ENCODE results near the gene CAPZB. TPM values are rescaled to one million over a fixed set of nuclear protein-coding genes. Genes with fewer than 3 reads are reported as not detected.
"Not testable (repeated sequence)": the region's sequence is repeated elsewhere in the genome, so short reads cannot be mapped to it uniquely, and the experiment has no call there.

Gene CAPZB
- total RNA-seq, 6 experiments from 2014 or later: 565 to 646 (median 603) TPM

DNA sequence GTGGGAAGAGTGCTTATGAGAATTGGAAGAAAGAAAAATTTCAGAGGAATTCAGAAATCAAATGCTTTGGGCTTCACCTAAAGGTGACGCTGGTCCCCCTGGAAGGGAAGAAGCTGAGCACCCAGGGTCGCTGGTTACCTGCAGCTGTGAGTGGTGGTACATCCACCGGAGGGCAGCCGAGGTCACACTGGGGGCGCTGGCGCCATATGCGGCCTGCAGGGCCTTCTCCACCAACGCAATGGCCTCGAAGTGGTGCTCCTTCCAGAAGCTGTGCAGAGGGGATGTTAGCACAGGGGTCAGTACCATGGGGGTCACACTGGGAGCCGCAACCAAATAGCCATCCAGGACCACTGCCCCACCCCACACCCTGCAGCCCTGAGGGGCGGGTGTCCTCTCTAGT, 179.5 kb downstream of the CAPZB start:
- TF ChIP-seq, protein P1, sequence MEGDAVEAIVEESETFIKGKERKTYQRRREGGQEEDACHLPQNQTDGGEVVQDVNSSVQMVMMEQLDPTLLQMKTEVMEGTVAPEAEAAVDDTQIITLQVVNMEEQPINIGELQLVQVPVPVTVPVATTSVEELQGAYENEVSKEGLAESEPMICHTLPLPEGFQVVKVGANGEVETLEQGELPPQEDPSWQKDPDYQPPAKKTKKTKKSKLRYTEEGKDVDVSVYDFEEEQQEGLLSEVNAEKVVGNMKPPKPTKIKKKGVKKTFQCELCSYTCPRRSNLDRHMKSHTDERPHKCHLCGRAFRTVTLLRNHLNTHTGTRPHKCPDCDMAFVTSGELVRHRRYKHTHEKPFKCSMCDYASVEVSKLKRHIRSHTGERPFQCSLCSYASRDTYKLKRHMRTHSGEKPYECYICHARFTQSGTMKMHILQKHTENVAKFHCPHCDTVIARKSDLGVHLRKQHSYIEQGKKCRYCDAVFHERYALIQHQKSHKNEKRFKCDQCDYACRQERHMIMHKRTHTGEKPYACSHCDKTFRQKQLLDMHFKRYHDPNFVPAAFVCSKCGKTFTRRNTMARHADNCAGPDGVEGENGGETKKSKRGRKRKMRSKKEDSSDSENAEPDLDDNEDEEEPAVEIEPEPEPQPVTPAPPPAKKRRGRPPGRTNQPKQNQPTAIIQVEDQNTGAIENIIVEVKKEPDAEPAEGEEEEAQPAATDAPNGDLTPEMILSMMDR (IDR thresholded peaks at IDR 0.05): no peak
- no peaks in the 10 kb centered on the region; the same call in none of the 2 replicates for H3K27me3 Mint-ChIP-seq (ENCODE audit: insufficient read depth)
- H3K9me3 Mint-ChIP-seq: no peaks in the 10 kb centered on the region
- peaks cover 22% of the 10 kb centered on the region for H3K4me1 Mint-ChIP-seq (ENCODE audit: low read depth)
- H3K27ac Mint-ChIP-seq: no peak overlapping the region
- H3K4me3 Mint-ChIP-seq: no peak overlapping the region
- DNase-seq: no peak
- H3K36me3 Mint-ChIP-seq (ENCODE audit: low read depth): peaks cover 18% of the 10 kb centered on the region

DNA sequence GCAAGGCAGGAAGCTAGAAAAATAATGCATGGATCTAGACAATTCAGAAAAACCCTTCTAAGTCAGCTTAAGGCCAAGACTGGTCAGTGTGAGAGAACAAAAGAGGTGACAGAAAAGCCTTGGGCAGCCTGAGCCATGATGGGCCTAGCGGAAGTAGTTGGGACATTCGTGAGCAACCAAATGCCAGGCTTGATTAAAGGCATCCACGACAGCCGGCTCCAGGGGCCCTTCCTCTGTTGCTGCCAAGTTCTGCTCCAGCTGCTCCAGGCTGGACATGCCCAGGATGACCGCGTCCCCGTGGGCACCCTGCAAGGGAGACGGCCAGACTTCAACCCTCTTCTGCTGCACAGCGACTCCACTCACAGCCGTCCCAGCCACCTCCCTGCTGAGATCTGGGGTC, 181.3 kb downstream of the CAPZB start:
- not testable (repeated sequence) for H3K4me1 Mint-ChIP-seq (ENCODE audit: low read depth); H3K27ac Mint-ChIP-seq; H3K27me3 Mint-ChIP-seq (ENCODE audit: insufficient read depth); H3K4me3 Mint-ChIP-seq; DNase-seq; H3K9me3 Mint-ChIP-seq
- H3K36me3 Mint-ChIP-seq (ENCODE audit: low read depth): peaks cover 18% of the 10 kb centered on the region

DNA sequence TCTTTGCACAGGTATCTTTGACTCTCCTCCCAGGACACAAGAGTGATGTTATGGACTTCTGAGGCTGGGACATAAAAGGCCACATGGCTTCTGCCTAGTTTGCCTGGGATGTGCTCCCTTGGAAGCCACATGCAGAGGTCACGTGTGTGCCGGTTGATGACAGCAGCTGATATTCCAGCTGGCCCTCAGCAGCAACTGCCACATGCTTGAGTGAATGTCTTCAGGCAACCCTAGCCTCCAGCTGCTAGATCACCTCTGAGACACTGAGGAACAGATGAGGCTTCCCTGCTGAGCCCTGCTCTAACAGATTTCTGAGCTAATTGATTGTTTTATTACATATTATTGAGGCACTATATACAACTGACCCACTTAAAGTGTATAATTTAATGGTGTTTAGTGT, 185.1 kb downstream of the CAPZB start:
- Mint-ChIP-seq H3K27me3 (ENCODE audit: insufficient read depth) (no peaks in the 10 kb centered on the region; the same call in 1 of the 2 replicates), H3K36me3 (ENCODE audit: low read depth) (peaks cover 14% of the 10 kb centered on the region), H3K27ac (no peak overlapping the region), H3K4me1 (ENCODE audit: low read depth) (peaks cover 6% of the 10 kb centered on the region), H3K4me3 (no peak overlapping the region), H3K9me3 (peaks cover 10% of the 10 kb centered on the region; the same call in 1 of the 2 replicates)
- no peak for DNase-seq
- TF ChIP-seq, protein P1 (IDR thresholded peaks at IDR 0.05): no peak

DNA sequence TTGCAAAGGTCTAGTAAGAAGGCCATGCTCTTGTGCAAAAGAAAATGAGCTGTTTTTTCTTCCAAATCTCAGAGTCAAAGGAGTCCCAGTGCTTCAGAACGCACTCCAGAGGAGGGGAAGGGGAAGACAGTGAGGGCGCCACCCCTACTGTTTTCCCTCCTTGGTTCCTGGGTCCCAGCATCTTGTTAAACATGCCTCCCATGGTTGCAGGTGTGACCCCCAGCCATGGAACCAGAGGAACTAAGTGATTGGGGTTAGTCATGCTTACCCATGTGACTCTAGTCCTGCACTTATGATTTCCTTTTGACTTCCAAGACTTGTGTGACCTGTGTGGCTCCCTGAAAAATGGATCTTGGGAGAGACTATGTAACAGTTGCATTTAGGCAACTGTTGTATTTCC, 190.7 kb downstream of the CAPZB start:
- H3K27ac Mint-ChIP-seq: no peak overlapping the region
- H3K27me3 Mint-ChIP-seq (ENCODE audit: insufficient read depth): peaks cover 2% of the 10 kb centered on the region; the same call in 1 of the 2 replicates
- DNase-seq: no peak
- TF ChIP-seq, protein P1 (IDR thresholded peaks at IDR 0.05): no peak
- H3K36me3 Mint-ChIP-seq (ENCODE audit: low read depth): peaks cover 26% of the 10 kb centered on the region
- peaks cover 6% of the 10 kb centered on the region for H3K4me1 Mint-ChIP-seq (ENCODE audit: low read depth)
- peaks cover 22% of the 10 kb centered on the region; the same call in 1 of the 2 replicates for H3K9me3 Mint-ChIP-seq
- no peak overlapping the region for H3K4me3 Mint-ChIP-seq

DNA sequence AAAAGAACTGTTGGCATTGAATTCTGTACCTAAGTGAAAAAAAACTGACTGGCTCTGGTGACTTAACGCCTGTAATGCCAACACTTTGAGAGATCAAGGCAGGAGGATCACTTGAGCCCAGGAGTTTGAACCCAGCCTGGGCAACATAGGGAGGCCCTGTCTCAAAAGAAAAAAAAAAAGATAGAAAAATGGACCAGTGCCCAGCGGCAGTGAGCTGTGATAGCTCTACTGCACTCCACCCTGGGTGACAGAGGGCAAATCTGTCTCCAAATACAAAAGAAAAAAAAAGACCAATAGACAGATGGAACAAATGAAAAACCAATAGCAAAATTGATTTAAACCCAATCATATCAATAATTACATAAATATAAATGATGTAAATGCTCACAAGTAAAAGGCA, 196.1 kb downstream of the CAPZB start:
- peaks cover 8% of the 10 kb centered on the region for H3K36me3 Mint-ChIP-seq (ENCODE audit: low read depth)
- no peak for DNase-seq
- H3K27ac Mint-ChIP-seq: no peak overlapping the region
- H3K4me3 Mint-ChIP-seq: peak overlapping the region; percentile 67
- H3K4me1 Mint-ChIP-seq (ENCODE audit: low read depth): peaks cover 5% of the 10 kb centered on the region; the same call in 1 of the 2 replicates
- H3K27me3 Mint-ChIP-seq (ENCODE audit: insufficient read depth): no peaks in the 10 kb centered on the region; the same call in 1 of the 2 replicates
- peaks cover 2% of the 10 kb centered on the region; the same call in 1 of the 2 replicates for H3K9me3 Mint-ChIP-seq
- TF ChIP-seq, protein P1 (IDR thresholded peaks at IDR 0.05): no peak

Other genes with a start within 250 kb of the CAPZB start
- gene EMC1, start 234.0 kb downstream of the CAPZB start, total RNA-seq (2021; fragmentation: NEBNext Ultra II Directional; extraction: Animal tissue kit (Norgen Biotek cat#: 25700)): 100 to 1,000 TPM in 2 of 6 experiments, 10 to 100 TPM in 4; 86.8 to 106 (median 93.6) TPM
- gene MRTO4, start 233.7 kb downstream of the CAPZB start, total RNA-seq (2021; fragmentation: NEBNext Ultra II Directional; extraction: Animal tissue kit (Norgen Biotek cat#: 25700)): 10 to 100 TPM; 40.0 to 61.9 (median 45.0) TPM
- under 1 TPM in 5 of 6 experiments, not detected in 1; 0.12 to 0.46 (median 0.27) TPM for gene AKR7A3, start 196.8 kb downstream of the CAPZB start, total RNA-seq (2021; fragmentation: NEBNext Ultra II Directional; extraction: Animal tissue kit (Norgen Biotek cat#: 25700))
- gene AKR7A2, start 173.4 kb downstream of the CAPZB start, total RNA-seq (2021; fragmentation: NEBNext Ultra II Directional; extraction: Animal tissue kit (Norgen Biotek cat#: 25700)): 10 to 100 TPM; 62.8 to 74.2 (median 69.4) TPM
- gene SLC66A1, start 173.2 kb downstream of the CAPZB start, total RNA-seq (2021; fragmentation: NEBNext Ultra II Directional; extraction: Animal tissue kit (Norgen Biotek cat#: 25700)): 10 to 100 TPM; 13.3 to 15.6 (median 14.2) TPM
- gene NBL1, start 158.8 kb upstream of the CAPZB start, total RNA-seq (2021; fragmentation: NEBNext Ultra II Directional; extraction: Animal tissue kit (Norgen Biotek cat#: 25700)): 100 to 1,000 TPM in 3 of 6 experiments, 10 to 100 TPM in 3; 89.6 to 182 (median 104) TPM
- not detected for gene HTR6, start 179.3 kb upstream of the CAPZB start, total RNA-seq (2021; fragmentation: NEBNext Ultra II Directional; extraction: Animal tissue kit (Norgen Biotek cat#: 25700))

Measured in HFFc6 (cell line).